Stimulated activated CD8-positive, alpha-beta memory T cell treated with anti-CD3 and anti-CD28 coated beads, Interleukin-4, amount 100 ng/mL, for 1 hour (primary cell): ENCODE results near the gene KDM4B.

Experiments used
- DNase-seq, 2 donors: peaks; one replicate each; pipeline ENCODE4 v3.0.0-alpha.2; 2020; ENCODE audit warnings: low read depth in 2 of 2, low spot score in 1 of 2

The KDM4B gene

DNA sequence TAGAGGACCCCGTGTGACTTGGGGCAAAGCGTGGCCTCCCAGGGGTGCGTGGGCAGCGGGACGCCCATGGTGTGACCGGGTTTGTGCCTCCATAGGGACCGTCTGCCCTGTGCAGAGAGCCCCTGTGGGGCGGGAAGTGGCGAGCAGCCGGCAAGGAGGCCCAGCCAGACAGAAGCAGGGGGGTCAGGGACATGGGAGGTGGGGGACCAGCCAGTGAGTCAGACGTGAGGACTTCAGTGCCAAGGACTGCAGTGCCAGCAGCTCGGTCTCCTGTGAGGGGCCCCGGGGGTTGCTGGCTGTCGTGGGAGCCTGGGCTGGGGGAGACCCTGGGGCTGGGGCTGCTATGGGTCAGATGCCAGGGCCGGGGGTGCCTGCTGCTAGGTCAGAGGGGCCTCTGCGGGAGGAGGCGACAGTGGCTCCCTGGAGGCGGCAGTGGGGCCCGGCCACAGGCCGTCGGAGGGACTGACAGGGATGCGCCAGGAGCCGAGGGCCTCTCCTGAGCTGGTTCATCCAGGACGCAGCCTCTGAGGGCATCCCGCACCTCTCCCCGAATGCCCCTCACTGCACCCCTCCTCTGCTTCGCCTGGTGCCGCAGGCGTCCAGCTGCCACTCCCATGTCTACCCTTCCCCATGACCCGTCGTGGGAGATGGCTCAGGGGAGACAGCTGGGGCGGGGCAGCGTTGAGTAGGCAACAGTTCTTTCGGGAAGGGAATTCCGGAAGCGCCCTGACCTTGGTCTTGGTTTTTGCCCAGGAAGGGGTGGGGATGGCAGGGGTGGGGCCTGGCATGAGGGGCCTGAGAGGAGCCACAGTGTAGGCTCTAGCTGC lies 80.0 kb downstream of the KDM4B start:
- DNase-seq = no peak

- DNase-seq = no peak
Observed at GRCh38 chr19:5049561-5049960, 80.6 kb downstream of the KDM4B start.

DNA sequence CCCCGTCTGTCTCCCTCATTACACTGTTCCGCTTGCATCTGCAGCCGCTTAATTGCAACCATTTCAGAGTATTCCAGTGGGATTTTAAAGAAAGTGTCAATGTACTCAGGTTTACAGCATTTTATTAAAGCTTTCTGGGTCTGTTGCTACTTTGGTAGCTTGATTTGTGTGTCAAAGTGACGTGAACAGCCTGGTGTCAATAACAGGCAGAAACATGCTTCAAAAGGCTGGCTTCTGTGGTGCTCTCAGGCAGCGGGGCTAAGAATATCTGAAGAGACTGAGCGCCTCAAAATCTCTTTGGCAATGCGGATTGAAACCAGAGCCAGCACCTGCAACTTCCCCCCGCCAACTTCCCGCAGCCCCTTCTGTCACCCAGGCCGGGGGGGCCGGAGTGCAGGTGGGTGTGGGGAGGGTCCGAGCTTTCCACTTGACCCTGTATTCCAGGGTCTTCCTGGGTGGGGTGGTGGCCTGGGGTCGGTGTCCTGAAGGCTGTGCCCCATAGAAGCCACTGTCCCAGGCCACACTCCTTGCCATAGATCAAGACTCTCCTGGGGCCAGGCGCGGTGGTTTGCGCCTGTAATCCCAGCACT lies 81.2 kb downstream of the KDM4B start:
- no peak for DNase-seq

DNA sequence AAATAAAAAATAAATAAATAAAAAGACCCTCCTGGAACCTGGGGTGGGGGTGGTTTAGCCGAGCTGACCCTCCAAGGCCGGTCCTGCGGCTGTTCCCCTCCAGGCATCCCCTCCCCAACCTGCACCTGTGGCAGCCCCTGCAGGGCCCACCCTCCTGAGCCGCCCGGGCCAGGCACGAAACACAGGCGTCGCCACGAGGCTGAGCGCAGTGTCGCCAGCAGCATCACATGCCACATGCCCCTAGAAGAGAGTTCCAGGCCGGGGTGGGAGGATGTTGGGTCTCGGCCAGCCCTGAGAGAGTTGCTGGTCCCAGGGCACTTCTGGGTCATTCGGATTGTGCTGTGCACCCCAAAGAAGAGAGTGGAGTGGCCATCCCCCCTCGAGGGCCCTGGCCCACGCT lies 82.0 kb downstream of the KDM4B start:
- DNase-seq = no peak

DNA sequence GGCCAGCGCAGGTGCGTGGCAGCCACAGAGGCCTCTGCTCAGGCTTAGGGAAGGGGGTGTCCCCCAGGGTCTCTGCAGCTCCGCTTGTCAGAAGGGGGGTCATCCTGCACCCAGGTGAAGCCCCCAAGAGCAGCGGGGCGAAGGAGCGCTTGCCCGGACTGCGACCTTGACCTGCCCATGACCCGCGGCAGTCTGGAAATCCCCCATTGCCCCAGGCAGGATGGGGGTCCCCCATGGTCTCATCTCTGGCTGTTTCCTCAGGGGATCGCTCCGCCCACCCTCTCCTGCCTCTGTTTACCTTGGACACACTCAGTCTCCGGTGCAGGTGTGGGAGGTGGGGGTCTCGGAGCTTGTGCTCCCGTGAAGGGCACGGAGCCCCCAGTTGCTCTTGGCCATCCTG lies 82.7 kb downstream of the KDM4B start:
- no peak for DNase-seq

- no peak for DNase-seq
Observed at GRCh38 chr19:5052515-5052914, 83.6 kb downstream of the KDM4B start.

DNA sequence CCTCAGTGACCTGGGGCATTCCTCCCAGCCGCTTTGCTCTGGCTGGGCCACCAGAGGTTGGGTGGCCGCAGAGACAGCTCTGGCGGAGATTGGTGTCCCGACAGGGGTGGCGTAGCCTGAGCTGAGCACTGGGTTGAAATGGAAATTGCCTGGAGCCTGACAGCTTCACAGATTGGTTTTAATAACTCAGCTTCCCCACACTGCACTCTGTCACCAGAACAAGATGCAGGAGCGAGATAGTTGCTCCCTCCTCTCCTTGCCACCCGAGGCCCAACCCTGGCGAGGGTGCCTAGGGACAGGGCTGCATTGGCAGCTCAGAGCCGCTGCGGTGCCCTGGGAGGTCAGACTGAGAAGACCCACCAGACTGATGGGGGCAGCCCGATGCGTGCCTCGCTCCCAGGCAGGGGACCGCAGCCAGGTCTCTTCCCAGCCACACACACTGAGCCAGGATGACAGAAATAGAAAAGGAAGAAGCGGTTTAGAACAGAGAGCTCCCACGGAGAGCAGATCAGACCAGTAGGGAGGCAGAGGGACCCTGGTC lies 84.1 kb downstream of the KDM4B start:
- no peak for DNase-seq

DNA sequence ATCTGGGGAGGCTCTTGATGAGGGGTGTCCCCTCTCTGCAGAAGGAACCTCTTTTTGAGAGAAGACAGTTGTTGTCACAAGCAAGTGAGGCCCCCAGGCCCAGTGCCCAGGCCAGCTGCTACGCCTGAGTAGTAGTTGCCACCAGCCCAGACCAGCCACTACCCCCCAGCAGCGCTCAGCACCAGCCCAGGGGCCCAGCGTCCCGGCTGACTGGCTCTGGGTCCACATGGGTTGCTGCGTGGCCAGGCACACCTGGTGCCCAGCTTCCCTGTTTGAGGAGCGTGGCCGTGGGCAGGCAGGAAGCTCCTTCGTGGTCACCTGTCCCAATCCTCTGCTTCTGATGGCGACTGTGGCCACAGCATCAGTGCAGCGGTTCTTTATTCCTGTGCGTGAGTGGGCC lies 84.7 kb downstream of the KDM4B start:
- DNase-seq = no peak

GRCh38 chr19:5054551-5055456 lies 85.9 kb downstream of the KDM4B start:
- DNase-seq = no peak

- no peak for DNase-seq
Observed at GRCh38 chr19:5055457-5055776, 86.5 kb downstream of the KDM4B start.

- no peak for DNase-seq
Observed at GRCh38 chr19:5057860-5058259, 88.9 kb downstream of the KDM4B start.

- no peak for DNase-seq
Observed at GRCh38 chr19:5058521-5059212, 89.8 kb downstream of the KDM4B start.

- no peak for DNase-seq
Observed at GRCh38 chr19:5059213-5059574, 90.3 kb downstream of the KDM4B start.

DNA sequence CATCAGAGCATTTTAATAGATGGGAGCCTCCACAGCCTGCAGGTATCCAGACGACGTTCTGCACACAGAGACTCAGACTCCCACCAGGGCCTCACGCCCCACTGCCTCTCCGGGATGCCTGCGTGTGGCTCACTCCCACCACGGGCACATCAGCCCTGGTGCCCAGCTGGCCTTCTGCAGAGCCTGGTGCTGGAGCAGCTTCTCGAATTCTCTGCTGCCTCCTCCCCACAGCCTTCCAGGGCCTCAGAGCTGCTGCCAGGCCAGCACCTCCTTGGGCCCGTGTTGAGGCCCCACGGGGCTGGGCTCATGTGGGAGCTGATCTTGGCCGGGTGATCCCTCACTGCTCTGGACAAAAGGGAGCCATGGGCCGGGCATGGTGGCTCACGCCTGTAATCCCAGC lies 90.9 kb downstream of the KDM4B start:
- no peak for DNase-seq

DNA sequence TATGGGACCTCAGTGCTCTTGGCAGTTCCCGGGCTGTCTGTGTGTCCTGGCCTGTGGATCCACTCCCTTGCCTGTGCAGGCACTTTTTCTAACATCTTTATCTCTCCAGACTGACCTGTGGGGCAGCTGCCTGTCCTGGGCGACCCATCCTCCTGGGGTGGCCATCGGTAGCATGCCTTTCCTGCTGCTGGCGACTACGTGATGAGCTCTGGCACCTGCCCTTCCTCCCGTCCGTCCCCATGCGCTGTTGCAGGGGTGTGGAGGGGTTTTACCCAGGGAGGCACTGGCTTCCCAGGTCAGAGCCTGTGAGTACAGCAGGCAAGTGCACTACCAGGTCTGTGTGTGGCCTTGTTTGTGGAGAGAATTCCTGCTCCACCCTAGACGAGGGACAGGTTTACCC lies 93.3 kb downstream of the KDM4B start:
- DNase-seq = no peak

- no peak for DNase-seq
Observed at GRCh38 chr19:5062799-5063198, 93.9 kb downstream of the KDM4B start.

DNA sequence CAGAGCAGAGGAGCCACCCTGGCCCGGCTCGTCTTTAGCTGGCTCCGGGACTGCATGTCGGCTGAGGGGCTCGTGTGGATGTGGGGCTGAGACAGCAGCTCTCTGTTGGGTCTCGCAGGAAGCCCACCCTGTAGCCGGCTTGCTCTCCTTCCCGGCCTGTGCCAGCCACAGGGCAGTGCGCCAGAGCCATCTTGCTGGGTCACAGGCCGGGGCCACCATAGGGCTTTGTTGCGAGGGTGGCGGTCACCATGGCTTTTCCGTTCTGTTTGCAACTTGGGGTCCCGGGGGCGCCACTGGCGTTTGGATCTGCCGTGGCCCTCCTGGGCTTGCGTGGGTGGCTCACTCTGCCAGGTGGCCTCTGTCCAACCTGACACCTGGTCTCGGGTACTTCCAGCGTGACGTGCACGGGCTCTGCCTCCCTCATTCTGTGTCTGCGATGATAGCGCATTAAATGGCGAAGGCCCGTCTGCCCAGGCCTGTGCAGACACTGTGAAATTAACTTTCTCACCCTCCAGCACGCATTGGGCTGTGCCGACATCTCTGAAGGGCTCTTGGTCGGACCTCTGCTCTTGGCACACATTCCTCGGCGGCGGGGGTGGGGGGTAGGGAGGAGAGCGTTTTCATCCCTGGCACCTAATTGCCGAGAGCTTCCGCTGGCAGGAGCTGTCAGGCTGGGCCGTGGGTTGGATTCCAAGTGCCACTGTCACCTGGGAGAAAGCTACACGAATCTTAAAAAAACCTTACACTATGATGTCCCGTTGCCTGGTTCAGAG lies 95.1 kb downstream of the KDM4B start:
- DNase-seq = no peak

DNA sequence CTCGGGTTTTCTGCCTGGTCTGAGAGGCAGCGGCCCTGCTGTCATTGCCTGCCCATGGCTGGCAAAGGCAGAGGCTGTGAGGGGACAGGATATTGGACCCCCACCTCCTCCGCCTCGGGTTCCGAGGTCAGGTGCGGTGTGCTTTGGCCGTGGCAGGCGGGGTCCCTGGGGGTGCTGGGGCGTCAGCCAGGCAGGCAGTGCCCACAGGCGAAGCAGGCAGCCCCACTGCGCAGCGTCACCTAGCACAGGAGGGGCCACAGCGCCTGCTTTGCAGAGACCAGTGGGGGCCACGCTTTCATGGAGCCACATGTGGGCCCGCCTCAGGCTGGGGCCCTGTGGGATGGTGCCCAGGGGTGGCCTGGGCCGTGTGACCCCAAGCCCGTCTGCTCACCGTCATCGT lies 96.0 kb downstream of the KDM4B start:
- DNase-seq = no peak

- no peak for DNase-seq
Observed at GRCh38 chr19:5065663-5066093, 96.8 kb downstream of the KDM4B start.

- no peak for DNase-seq
Observed at GRCh38 chr19:5066768-5067167, 97.9 kb downstream of the KDM4B start.
